Fibroblast of skin of abdomen (primary cell): ENCODE measurements around the gene PRDM4.
A peak's percentile ranks its signal among the peaks of the same experiment; 100 is the strongest.
"Not testable (repeated sequence)": the region's sequence is repeated elsewhere in the genome, so short reads cannot be mapped to it uniquely, and the experiment has no call there.

Source experiments
- DNase-seq: peaks from one replicate; pipeline ENCODE4 v3.0.0-alpha.2; 2013

Gene PRDM4

DNA sequence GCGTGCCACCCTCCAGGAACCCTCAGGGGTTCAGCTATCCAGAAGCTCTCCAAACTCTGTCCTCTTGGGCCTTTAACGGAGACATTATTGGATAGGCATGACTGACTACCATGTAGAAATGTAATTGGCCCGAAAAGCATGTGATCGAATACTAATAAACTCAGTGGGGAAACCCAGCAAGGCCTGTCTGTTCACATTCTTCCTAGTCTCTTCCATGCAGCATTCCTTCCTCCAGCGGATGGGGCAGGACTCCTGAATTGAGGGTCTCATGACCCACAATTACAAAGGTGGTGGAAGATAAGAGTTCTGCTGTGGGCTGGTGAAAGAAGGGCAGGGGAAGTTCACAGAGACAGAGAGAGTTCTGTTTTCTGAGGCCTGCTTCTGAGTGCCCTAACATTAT is 6.5 kb upstream of the PRDM4 start:
- DNase-seq = no peak

DNA sequence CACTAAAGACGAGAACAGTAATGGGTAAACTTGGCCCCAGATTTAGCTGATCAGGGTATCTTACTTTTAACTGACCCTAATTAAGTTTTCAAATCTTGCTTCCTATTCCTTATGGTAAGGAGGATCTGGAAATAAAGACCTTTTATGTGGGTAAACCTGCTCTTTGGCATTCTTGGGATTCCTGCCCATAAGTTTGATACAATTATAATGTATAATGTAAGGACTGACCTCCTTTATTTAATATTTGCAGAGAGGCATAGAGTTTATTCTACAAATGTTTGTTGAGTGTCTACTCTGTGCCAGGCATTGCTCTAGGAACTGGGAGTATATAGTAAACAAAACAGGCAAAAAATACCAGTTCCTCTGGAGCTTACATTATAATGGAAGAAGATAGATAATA is 4.4 kb upstream of the PRDM4 start:
- DNase-seq = no peak

DNA sequence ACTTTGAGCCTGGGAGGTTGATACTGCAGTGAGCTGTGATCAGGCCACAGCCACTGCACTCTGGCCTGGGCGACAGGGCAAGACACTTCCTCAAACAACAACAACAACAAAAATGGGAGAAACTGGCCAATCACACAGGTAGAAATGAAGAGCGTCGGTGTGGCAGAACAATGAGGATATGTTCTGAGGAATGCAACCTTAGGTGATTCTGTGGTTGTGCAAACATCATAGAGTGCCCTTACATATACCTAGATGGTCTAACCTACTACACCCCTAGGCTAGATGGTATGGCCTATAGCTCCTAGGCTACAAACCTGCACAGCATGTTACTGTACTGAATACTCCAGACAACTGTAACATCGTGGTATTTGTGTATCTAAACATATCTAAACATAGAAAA is 3.7 kb upstream of the PRDM4 start:
- DNase-seq = no peak

DNA sequence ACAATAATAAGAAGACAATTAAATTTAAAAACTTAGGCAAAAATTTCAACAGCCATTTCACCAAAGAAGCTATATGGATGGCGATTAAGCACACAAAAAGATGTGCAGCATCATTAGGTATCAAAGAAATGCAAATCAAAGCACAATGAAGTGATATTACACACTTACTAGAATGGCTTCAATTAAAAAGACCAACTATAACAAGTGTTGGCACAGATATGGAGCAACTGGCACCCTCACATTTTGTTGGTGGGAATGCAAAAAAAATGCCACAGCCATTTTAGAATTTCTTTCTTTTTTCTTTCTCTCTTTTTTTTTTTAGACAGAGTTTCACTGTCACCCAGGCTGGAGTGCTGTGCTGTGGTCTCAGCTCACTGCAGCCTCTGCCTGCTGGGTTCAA is 1.9 kb upstream of the PRDM4 start:
- no peak for DNase-seq

DNA sequence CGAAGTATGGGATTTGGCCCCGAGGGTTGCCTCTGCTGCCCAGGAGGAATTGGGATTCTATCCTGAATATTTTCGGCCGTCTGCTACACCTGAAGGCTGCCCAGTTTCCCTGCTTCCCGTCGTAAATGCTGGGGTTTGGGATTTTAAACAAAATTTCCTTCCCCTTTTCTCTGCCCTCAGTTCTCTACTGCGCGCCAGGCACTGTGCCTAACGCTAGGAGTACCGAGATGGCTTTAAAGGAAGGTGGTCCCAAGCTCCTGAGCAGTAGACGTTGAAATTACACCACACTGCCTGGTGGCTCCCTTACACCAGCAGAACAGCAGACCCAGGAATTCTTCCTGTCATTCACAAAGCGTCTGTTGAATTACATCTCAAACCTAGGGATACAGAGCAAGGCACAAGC is 566 bp upstream of the PRDM4 start:
- peak; percentile 4 for DNase-seq

DNA sequence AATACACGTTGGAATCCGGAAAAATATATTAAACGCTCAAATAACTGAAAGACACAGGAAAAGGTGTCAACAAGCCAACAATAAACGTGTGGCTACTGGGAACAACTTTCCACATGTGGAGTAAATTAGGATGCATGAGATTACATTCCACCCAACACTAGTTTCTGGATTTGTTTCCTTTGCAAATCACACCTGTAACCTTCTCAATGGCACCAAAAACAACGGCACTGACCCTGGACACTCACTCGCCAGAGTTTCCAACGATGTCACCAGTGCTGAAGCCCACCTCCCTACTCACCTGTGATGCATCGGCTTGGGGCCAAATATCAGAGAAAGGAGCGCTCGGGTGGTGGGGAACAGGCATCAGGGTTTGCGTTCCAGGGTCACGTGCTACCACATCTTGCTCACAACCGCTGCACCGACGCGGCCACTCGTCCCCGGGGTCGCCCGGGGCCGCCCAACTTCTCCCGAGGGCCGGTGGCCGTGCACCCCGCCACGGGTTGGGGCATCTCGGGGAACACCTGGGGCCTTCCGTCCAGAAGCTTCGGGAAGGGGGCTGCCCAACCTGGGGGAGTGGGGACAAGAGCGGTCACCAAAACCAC is 629 bp downstream of the PRDM4 start:
- DNase-seq = peak; percentile 5

DNA sequence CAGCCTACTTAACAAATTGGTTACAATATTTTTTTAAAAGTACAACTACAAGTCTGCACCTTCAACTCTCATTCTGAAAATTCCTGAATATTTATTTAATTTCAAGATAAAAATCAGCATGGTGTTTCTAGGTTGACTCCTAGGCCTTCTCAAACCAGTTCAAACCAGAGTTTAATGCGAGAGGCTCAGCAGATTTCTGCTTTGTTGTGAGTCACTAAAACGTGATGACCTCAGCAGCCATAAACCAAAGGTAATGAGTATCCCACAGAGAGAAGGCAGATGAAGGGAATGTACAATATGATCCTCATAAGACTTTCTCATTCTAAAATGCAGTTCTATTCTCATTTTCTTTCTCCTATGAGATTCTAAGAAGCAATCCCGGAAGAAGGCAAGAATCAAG is 1.5 kb downstream of the PRDM4 start:
- peak; percentile 82 for DNase-seq

DNA sequence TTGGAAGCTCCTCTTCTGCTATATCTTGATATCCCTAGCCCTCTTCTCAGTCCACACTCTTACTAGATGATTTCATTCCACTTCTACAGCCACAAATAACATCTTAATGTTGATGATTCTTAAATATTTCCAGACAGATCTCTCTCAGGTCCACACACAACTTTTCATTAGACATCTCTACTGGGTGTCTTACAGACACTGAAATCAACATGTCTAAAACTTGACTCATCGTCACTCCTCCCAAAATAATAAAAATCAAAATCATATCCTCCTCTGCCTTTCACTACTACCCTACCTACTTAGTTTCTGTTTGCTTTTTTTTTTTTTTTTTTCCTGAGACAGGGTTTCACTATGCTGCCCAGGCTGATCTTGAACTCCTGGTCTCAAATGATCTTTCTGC is 11.9 kb downstream of the PRDM4 start:
- peak; percentile 60 for DNase-seq

DNA sequence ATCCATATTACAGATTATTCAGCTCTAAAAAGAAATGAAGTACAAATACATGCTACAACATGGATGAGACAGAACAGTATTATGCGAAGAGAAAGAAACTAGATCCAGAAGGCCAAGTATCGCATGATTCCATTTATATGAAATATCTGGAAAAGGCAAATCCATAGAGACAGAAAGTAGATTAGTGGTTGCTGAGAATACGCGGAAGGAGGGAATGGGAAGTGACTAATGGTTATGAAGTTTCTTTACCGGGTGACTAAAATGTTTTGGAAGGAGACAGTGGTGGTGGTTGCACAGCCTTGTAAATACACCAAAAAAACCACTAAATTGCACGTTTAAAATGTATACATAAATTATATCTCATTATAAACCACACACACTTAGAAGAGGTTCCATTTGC is 12.5 kb downstream of the PRDM4 start:
- peak; percentile 80 for DNase-seq

DNA sequence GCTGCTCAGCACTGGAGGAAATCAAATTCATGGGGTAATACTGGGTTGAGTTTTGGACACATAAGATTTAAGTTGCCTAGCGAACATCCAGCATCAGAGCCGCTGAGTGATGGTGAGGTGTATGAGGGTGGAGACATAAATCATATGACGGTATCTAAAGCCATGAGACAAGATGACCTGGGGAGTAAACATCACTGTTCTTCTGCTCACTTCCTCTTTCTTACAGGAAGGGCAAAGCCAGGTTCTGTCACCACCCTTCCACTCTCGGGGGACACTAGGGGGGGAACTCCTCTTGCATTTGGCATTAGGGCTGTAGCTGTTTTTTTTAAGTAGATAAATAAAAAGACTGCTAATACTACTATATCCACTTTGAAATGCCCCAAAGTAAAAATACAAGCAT is 24.0 kb downstream of the PRDM4 start:
- DNase-seq = no peak

DNA sequence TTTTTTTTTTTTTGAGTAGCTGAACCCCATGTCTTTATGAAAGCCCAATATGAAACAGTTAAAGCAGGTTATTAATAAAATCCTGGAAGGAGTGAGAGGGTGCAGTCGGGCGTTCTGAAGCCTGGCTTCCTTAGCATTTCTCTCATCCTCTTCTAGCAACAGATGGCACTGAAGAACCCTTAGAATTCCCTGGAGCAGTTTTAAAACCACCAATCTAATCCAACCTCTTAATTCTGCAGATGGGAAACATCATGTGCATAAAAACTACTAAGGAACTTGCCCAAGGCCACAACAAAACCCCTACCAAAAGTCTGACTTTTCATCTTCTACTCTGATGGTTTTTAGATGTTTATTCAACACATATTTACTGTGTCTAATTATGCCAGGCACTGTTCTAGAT is 25.2 kb downstream of the PRDM4 start:
- DNase-seq = no peak

DNA sequence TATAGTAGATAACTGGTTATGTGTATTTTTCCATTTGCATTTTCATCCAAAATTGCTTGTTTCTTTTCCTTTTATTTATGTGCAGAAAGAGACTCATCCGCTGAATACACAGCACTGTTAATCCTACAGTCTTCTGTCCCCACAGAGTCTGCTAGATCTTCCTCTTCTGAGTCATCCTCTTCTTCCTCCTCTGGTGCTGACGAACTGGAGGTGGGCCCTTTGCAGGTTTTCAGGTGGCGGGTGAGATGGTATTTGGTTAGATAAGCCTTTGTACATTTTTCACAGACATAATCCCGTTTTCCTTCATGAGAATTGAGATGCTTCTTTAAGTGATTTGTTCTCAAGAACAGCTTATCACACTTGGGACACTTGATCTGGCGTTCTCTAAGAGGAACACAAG is 26.8 kb downstream of the PRDM4 start:
- no peak for DNase-seq

DNA sequence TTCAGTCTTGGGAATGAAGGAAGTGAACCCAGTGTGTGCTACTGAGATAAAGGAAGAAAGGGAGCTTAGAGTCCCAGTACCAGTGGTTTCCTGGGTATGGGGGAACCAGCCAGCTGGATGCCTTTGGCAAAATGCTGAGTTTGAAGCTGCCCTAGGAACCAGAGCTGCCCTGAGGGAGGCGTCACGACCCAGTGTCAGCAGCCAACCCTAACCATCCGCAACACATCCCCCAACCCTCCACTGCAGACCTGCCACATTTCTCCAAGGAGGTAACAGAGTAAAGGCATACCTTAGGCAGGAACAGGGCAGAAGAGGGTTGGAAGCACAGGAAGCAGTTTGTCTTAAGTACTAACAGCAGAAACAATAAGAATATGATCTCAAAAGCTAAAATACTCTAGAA is 28.6 kb downstream of the PRDM4 start:
- no peak for DNase-seq

DNA sequence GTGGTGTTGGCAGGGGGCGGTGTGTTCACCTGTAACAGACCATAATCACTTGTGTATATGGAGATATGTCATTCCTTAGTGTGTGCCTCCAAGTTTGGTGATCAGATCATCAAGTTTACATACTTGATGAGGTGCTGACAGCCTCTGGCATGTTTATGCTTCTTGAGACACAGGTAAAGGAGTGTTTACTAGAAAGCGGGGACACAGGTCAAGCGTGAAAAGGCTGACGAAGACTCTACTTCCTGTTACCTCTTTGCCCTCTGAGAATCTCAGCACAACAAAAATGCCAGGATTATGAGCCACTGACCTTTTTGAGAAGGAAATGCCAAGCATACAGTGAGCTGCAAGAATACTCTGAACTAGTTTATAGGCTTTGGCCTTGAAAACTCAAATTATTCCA is 29.6 kb downstream of the PRDM4 start:
- no peak for DNase-seq

DNA sequence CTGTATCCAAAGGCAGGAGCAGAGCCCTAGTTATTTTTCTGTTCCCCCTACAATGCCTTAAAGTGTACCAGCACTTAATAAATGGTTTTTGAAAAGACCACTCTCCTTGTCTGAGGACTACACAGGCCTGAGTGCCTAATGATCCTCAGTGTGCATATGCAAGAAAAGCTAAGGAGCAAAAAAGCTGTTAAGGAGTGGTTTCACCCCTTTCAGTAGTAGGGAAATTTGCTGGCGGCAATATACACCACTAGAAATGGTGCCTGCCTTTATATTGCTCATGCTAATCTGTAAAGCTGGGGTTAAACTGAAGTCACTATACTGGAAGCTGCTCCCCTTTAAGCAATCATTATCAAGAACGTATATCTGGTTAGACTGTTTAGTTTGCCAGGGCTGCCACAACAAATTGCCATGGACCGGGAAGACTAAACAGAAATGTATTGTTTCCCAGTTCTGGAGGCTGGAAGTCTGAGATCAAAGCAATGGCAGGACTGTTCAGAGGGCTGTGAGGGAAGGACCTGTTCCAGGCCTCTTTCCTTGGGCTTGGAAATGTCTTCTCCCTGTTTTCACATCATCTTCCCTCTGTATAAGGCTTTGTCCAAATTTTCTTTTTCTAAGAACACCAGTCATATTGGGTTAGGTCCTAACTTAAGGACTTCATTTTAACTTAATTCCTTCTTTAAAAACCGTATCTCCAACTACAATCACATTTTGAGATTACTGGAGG is 30.2 kb downstream of the PRDM4 start:
- no peak for DNase-seq

DNA sequence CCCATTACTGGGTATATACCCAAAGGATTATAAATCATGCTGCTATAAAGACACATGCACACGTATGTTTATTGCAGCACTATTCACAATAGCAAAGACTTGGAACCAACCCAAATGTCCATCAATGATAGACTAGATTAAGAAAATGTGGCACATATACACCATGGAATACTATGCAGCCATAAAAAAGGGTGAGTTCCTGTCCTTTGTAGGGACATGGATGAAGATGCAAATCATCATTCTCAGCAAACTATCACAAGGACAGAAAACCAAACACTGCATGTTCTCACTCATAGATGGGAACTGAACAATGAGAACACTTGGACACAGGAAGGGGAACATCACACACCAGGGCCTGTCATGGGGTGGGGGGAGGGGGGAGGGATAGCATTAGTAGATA is 33.2 kb downstream of the PRDM4 start:
- not testable (repeated sequence) for DNase-seq

DNA sequence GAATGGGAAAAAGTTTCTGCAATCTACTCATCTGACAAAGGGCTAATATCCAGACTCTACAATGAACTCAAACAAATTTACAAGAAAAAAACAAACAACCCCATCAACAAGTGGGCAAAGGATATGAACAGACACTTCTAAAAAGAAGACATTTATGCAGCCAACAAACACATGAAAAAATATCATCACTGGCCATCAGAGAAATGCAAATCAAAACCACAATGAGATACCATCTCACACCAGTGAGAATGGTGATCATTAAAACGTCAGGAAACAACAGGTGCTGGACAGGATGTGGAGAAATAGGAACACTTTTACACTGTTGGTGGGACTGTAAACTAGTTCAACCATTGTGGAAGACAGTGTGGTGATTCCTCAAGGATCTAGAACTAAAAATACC is 33.6 kb downstream of the PRDM4 start:
- not testable (repeated sequence) for DNase-seq

DNA sequence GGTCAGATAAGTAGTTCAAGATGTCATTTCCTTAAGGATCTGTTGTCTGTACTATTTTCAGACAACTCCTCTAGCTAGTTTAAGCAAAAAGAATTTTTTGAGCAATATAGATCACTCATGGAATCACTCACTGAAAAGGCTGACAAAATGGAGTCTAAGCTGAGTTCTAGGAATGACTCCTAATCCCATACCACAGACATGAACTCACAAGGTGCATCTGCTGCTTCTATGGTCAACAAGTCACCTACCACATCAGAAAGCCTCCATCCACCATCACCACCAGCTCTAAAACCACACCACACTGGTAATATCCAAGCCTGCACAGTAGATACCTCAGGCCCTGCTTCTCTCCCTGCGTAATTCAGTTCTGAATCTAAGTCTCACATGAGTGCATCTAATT is 42.3 kb downstream of the PRDM4 start:
- no peak for DNase-seq

DNA sequence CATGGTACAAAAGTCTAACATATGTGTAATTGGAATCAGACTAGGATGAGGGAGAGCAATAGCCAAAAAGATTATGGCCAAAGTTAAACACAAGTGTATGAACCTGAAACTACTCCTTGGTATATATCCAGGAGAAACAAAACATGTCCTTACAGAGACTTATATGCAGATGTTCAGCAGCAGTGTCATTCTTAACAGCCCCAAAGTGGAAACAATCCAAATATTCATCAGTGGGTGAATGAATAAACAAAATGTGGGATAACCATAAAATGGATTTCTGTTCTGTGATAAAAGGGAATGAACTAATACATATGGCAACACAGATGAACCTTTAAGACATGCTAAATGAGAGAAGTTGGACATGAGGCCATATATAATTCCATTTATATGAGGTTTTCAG is 45.2 kb downstream of the PRDM4 start:
- DNase-seq = no peak

DNA sequence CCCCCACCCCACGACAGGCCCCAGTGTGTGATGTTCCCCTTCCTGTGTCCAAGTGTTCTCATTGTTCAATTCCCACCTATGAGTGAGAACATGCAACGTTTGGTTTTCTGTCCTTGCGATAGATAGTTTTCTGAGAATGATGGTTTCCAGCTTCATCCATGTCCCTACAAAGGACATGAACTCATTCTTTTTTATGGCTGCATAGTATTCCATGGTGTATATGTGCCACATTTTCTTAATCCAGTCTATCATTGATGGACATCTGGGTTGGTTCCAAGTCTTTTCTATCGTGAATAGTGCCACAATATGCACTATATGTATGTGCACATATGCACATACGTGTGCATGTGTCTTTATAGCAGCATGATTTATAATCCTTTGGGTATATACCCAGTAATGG is 55.4 kb downstream of the PRDM4 start:
- DNase-seq = not testable (repeated sequence)

DNA sequence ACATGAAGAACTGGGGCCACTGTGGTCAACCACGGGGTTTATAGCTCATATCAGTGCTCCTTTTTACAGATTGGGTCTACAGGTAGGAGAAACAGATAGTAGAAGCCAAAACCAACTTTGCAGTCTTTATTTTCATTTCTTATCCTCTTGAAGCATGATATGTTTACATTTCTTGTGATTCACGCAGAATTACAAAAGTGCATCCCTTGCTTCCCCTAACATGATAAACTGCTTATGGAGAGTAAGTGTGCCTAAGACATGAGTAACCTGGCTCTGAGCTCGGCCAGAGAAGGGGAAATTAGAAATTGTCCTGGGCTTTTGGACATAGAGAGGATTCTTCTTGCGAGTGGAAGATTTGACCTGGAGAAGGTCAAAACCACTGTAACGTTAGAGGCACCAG is 56.9 kb downstream of the PRDM4 start:
- no peak for DNase-seq

DNA sequence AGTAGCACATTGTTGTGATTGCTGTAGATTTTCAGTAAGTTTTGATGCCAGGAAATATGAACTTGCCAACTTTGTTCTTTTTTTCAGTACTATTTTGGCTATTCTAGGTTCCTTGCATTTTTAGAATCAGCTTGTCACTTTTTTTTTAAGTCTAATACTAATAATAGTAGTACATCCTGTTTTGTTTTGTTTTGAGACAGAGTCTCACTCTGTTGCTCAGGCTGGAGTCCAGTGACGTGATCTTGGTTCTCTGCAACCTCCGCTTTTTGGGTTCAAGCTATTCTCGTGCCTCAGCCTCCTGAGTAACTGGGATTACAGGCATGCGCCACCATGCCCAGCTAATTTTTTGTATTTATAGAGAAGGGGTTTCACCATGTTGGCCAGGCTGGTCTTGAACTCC is 58.8 kb downstream of the PRDM4 start:
- DNase-seq = no peak

DNA sequence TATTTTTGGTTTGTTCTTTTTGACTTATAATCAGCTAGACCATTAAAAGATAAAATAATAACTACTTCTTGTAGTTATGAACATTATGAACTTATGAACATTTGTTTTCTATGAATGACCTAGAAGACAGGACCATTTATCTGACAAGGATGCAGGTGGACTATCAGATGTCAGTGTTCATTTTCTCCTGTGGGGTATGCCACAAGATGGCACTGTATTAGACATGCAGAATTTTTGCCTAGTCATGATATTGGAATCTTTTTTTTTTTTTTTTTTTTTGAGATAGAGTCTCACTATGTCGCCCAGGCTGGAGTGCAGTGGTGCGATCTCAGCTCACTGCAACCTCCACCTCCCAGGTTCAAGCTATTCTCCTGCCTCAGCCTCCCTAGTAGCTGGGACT is 65.2 kb downstream of the PRDM4 start:
- not testable (repeated sequence) for DNase-seq

DNA sequence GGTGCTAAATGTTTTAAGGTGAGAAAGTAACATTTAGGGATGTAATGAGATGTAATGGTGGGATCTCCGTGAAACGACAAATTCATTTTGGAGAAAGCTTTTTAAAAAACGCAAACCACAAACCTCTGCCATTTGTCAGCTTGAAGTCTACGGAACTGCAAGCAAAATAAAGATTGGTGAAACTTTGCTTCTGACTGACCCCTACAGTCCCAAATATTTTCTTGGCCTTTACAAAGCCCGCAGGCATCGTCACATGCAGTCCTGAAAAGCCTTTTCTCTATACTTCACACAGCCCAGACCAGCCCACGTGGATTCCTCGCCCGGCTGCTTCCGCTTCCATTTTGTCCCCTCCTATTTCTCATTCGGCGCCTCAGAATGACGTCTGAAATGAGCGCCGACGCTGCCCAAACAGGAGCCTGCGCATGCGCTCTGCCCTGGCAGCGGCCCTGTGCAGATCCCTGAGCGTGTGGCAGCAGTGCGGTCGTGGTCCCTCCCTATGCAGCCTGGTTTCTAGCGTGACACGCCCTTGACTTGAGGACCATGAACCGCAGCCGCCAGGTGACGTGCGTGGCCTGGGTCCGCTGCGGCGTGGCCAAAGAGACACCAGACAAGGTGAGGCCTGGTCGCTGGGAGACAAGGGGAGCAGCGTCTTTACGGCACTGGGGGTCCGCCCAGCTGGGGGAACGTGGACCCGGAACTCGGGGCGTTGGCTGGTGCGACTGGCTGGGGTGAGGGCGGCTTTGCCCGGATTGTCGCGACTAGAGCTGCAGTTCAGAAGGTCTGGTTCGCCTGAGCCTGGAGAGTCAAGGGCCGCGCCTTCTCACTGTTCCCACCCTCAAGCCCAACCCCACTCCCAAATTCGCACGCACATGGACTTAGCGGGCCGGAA is 75.3 kb downstream of the PRDM4 start, which contains the start of gene PWP1:
Gene PWP1, plus strand, starts transcription at position 440 of the 889 bp plus-strand sequence. Its CDS starts 101 bp downstream, at position 541.
- DNase-seq = peak; percentile 95
